ENCODE results near the gene ARVCF.

Gene ARVCF, protein sequence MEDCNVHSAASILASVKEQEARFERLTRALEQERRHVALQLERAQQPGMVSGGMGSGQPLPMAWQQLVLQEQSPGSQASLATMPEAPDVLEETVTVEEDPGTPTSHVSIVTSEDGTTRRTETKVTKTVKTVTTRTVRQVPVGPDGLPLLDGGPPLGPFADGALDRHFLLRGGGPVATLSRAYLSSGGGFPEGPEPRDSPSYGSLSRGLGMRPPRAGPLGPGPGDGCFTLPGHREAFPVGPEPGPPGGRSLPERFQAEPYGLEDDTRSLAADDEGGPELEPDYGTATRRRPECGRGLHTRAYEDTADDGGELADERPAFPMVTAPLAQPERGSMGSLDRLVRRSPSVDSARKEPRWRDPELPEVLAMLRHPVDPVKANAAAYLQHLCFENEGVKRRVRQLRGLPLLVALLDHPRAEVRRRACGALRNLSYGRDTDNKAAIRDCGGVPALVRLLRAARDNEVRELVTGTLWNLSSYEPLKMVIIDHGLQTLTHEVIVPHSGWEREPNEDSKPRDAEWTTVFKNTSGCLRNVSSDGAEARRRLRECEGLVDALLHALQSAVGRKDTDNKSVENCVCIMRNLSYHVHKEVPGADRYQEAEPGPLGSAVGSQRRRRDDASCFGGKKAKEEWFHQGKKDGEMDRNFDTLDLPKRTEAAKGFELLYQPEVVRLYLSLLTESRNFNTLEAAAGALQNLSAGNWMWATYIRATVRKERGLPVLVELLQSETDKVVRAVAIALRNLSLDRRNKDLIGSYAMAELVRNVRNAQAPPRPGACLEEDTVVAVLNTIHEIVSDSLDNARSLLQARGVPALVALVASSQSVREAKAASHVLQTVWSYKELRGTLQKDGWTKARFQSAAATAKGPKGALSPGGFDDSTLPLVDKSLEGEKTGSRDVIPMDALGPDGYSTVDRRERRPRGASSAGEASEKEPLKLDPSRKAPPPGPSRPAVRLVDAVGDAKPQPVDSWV

DNA sequence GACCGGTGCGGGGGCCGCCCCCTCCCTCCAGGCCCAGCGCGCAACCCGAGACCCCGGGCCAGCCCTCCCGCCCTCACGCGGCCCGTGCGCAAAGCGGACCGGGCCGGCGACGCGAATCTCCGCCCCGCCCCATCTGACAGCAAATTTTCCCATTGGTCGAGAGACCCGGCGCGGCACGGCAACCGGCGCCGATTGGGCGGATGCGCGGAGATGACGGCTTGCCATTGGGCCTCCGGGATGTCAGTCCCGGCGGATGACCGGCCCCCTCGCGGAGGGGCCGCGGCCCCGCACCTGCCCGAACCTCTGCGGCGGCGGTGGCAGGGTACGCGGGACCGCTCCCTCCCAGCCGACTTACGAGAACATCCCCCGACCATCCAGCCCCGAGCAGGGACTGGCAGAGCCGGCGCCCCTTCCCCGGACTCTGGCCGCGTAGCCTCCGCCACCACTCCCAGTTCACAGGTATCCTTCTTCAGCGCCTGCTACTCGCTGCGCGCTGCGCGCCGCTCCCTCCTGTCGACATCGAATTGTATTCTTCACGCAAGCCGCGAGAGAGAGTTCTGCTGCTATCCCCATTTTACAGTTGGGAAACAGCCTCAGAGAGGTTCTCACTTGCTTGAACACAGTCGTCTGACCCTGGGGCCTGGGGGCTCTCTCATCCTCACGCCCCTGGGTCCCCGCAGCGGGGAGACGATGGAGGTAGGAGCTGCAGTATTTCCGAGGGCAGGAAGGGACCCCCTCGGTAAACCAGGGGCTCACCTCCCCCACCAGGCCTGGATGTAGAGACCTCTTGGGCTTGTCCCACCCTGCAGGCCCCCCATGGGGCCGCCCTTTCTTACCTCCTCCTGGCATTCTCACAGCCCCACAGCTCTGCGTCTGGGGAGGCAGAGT lies at the start of gene ARVCF:
Gene ARVCF (minus strand): TSS at position 90 of the 888 bp plus-strand sequence. CDS start 26,029 bp downstream, outside the sequence.
- DNase-seq (ENCODE audit: low read depth, low spot score): peak; percentile 53

DNA sequence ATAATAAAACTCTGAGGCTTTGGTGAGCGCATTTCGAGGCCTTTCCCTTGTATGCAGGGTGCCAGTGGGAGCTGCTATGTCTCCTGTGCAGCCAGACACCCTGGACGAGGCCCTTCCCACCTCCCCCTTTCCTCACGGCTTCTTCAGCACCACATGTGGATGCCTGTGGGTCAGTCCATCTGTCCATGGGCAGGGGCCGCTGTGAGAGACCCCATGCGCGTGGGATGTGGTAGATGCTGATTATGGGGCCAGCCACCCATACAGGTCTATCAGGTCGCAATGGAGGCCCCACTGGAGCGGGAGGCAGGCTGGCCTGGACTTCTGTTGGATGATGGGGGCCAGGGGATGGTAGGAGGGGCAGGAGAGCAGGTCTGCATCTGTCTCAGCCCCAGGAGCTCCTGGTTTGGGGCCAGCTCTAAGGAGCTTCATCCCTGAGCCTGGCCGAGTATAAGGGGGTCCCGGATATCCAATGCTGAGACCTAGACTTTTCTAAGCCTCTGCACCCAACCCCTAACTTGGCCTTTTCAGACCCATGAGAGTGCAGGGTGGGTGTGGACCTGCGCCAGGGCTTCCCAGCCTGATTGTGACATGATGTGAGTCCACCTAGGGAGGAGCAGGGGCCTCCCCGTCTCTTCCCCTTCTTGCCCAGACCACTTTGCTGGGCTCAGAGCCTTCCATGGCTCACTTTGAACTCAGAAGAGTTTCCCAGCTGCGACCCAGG lies 49.4 kb upstream of the ARVCF start:
- DNase-seq (ENCODE audit: low read depth, low spot score): no peak

DNA sequence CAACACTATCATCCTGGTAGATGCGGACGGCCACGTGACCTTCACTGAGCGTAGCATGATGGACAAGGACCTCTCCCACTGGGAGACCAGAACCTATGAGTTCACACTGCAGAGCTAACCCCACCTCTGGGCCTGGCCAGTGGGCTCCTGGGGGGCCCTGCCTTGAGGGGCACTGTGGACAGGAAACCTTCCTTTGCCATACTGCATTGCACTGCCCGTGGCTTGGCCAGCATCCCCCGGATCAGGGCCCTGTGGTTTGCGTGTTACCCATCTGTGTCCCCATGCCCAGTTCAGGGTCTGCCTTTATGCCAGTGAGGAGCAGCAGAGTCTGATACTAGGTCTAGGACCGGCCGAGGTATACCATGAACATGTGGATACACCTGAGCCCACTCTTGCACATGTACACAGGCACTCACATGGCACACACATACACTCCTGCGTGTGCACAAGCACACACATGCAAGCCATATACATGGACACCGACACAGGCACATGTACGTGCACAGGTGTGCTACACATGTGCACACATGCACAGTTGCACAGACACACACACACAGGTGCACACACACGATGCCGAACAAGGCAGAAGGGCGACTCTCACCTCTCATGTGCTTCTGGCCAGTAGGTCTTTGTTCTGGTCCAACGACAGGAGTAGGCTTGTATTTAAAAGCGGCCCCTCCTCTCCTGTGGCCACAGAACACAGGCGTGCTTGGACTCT lies 48.1 kb upstream of the ARVCF start:
- DNase-seq (ENCODE audit: low read depth, low spot score): no peak

DNA sequence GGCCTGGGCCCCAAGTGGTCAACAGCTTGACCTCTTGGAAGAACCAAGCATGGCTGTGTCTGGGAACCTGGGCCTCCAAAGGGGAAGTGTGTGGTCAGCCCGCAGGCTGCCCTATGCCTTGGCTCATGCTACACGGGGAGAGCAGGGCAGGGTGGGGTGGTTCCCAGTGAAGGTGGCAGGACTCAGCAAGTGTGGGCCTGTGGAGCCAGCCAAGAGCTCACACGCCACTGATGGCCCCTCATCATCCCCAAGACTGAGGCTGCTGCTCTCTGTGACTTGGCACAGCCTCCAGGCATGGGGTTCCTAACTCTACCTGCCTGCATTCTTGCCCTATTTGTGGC lies 47.5 kb upstream of the ARVCF start:
- DNase-seq (ENCODE audit: low read depth, low spot score): no peak

DNA sequence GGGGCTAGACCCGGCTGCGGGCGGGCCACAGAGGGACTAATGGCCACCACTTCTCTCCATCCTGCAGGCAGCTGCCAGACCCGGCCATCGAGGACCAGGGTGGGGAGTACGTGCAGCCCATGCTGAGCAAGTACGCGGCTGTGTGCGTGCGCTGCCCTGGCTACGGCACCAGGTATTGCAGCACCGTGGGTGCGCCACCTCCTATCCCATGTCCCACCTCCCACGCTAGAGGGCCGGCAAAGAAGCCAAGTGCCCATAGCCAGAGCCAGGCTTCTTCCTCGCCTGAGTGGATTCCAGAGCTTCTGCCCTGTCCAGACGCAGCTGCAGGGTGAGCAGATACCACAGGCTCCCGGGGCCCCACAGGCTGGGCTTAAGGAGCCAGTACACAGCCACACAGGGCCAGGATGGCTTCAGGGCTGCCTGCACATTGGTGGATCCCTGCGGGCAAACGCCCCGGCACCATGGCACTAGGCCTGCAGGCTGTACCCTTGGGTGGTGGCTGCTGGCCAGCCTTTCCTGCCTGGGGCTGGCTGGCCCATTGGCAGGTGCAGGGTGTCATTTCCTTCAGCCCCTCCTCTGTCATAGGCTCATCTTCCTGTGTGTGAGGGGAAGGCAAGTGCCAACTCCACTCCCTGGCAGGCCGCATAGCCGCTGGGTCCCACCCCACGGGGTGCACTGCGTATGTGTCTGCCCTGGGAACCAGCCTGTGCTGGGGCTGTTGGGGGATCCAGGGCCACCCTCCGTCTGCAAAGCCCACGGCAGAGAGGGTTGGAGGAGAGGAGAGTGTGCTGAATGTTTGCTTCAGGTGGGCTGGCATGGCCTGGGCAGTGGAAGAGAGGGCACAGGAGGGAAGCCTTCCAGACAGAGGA lies 46.9 kb upstream of the ARVCF start:
- no peak for DNase-seq (ENCODE audit: low read depth, low spot score)

DNA sequence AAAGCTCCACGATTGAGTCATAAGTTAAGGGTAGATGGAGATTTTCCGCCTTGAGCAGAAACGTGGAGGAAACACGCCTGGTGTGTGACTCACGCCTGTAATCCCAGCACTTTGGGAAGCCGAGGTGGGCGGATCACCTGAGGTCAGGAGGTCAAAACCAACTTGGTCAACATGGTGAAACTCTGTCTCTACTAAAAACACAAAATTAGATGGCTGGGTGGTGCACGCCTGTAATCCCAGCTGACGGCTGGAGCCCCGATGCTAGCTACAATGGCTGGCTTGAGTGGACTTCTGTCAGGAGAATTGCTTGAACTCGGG lies 46.1 kb upstream of the ARVCF start:
- DNase-seq (ENCODE audit: low read depth, low spot score): no peak

DNA sequence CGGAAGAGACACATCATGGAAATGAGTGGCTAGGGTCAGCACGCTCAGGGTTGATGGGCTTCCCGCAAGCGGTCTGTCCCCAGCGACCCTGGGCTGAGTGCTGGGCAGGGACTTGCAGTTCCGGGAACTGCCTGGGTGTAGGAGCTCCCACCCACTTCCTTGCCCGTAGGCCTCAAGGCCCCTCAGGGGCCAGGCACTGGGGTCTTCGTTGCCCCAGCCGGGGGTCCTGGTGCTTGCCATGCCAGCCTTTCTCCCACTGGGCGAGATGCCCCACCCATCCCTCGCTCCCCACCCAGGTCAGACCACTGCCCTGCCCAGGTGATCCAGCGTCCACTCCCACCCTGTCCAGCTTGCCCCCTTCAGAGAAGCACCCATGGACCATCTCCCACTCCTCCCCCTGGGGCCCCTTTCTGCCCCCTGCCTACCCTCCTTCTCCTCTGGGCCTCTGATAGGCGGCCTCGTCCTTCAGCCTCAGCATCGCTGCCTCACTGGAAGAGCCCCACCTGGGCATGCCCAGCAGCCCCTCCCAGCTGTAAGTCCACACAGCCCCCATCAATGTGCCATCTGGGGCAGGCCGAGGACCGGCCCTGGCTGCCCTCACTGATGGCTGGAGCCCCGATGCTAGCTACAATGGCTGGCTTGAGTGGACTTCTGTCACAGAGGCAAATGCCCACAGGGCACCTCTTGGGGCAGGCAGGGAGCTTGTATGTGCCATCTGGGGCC lies 45.6 kb upstream of the ARVCF start:
- no peak for DNase-seq (ENCODE audit: low read depth, low spot score)

DNA sequence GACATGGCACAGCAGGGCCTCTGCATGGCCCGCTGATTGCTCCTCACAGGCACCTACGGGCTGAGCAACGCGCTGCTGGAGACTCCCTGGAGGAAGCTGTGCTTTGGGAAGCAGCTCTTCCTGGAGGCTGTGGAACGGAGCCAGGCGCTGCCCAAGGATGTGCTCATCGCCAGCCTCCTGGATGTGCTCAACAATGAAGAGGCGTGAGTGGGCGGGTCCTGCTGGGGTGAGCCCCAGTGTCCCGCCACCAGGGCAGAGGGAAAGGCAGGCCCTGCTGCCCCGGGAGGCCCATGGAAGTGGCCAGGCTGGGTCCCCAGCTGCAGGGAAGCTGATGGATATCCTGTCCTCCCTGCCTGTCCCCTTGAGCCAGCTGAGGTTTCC lies 44.8 kb upstream of the ARVCF start:
- no peak for DNase-seq (ENCODE audit: low read depth, low spot score)

DNA sequence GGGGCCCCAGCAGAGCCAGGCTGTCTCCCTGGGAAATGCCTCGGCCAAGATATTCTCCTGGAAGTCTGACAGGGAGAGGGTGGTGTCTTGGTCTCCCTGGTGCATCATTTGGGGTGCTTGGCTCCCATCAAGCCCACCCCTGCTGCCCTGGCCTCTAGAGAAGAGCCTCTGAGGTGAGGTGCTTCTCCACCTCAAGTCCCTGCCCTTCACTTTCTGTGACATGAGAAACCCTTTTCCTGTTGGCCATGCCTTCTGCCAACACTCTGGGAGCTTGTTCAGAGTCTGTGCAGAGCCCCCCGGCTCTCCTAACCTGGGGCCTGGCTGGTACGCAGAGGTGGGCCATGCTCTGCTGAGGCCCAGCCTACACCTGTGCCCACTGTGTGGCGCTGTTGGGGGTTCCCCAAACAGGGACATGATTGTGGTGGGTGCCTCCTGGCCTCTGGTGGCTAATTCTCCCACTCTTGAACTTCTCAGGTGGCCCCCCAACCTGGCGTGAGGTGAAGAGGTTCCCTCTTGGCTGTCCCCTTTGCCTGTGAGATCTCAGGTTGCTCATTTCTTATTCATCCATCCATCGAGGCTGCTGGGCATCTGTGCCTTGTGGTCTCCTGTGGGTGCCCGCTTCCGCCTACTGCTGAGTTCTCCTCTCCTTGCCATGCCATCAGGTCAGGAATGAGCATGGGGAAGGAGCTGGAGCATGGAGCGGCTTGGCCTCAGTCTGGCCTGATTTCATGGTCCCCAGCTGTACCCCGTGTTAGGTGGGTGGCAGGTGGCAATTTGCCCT lies 44.3 kb upstream of the ARVCF start:
- no peak for DNase-seq (ENCODE audit: low read depth, low spot score)

DNA sequence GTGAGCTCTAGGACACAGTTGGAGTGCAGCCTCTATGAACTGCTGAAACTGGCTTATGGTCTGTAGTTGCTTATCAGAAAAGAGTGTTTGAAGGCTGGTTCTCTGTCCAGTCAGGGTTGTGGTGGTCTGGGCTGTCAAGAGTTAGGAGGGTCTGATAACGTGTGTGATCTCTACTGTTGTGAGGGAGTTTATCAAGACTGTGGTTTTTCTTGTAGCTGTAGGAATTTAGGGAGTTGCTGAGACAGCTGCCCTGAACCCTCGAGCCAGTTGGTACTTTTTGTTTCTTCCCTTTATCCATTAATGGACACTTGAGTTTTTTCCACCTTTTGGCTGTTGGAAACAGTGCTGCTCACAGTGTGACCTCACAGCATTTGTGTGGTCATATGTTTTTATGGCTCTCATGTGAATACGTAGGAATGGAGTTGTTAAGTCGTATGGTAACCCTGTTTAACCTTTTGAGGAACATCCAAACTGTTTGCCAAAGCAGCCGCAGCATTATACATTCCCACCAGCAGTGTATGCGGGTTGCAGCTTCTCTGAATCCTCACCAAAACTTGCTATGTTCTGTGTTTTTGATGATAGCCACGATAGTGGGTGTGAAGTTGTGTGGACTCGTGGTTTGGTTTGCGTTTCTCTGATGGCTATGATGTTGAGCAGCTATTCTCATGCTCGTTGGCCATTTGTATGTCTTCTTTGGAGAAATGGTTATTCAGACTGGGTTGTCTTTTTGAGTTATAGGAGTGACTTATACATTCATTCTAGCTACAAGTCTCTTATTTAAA lies 42.6 kb upstream of the ARVCF start:
- DNase-seq (ENCODE audit: low read depth, low spot score): no peak

DNA sequence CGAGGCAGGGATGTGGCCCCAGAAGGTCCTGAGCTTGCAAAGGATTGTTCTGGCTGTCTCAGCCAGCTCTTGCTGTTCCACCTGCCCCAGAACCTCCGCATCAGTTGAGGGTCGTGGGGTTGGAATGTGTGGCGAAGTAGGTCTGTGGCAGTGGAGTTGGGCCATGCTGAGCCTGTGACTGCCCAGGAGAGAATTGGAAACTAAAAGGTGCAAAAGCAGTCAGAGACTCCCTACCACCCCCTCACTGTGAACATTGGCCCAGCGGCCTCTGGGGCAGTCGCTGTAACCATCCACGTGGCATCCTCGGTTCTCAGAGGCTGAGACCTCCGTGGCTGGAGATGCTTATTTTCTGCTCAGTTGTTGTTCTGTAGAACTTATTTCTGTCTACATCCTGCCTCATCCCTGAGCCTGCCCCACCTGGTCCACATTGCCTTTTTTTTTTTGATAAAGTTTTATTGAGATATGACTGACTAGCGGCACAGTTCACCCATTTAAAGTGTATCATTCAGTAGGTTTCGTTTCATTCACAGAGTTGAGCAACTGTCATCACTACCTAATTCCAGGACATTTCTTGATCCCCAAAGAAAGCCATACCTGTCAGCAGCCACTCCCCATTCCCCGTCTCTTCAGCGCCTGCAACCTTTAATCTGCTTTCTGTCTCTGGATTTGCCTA lies 41.1 kb upstream of the ARVCF start:
- DNase-seq (ENCODE audit: low read depth, low spot score): no peak

DNA sequence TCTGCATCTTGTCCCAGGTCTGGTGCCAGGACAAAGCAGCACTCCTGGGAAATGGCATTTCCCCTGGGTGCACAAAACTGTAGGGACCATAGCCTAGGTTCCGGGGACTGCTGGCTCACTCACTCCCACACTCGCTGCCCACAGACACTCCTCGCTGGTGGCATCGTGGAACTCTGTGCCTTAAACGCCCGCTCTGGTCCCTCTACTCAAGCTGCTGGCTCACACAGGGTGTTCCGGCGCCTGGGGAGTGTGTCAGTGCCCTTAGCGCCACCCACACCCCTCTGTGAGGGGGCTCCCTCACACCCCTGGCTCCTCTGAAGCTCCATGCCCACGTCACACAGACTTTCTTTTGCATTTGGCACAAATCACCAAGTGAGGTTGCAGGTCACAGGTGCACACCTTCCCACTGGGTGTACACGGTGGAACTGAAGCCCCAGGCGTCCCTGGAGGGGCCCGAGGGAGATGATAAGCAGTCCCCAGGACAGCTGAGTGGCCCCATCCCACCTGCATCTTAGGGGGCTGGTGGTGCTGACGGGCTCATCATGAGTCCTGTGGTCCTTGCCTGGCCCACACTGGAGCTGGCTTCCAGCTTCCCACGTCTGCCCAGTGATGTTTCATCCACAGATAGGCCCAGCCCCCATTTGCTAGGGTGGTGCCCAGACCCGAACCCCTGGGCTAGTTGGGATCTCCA lies 40.2 kb upstream of the ARVCF start:
- no peak for DNase-seq (ENCODE audit: low read depth, low spot score)

DNA sequence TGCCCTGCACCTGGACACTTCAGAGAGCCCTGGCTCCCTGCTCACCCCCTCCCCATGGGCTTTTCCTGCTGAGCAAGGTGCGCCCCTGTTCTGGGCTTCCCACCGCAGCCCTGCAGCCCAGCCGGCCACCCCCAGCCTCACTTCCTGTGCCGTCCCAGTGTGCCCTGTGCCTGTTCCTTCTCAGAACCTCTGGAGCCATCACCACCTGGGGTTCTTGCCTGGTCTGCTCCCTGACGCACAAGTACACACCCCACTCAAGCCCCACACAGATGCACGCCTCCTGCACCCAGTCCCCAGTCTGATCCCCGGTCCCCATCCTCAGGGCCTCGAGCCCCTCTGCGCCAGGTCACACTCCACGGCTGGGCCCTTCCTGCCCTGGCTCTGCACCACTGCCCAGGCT lies 39.5 kb upstream of the ARVCF start:
- no peak for DNase-seq (ENCODE audit: low read depth, low spot score)

DNA sequence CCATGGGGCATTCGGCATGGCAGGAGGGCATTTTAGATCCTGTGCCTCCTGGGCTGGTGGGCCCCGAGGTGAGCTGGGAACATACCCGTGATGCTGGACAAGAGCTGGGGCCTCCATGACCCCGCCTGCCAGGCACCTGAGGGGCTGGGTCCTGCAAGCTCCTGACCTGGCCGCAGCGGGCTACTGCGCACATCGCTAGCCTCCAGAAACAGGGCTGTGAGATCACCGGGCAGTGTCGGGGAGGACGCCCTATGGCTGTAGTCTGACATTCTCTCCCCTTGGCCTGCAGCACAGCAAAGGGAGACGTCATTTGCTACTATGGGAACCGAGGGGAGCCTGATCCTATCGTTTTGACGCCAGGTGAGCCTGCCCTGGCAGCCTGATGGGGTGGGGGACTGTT lies 39.0 kb upstream of the ARVCF start:
- no peak for DNase-seq (ENCODE audit: low read depth, low spot score)

DNA sequence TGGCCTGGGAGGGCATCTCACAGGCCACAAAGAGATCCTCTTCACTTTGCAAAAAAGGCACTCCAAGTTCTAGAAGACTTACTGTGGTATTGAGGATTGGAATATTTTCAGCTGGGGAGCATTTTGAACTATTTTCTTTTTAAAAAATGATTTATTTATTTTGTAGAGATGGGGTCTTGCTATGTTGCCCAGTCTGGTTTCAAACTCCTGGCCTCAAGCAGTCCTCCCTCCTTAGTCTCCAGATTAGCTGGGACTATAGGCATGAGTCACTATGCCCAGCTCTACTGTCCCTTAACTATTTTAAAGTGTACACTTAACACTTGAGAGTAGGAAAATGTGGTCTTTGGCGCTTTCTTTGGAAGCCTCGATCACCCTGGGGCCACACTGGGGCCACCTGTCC lies 38.5 kb upstream of the ARVCF start:
- no peak for DNase-seq (ENCODE audit: low read depth, low spot score)

DNA sequence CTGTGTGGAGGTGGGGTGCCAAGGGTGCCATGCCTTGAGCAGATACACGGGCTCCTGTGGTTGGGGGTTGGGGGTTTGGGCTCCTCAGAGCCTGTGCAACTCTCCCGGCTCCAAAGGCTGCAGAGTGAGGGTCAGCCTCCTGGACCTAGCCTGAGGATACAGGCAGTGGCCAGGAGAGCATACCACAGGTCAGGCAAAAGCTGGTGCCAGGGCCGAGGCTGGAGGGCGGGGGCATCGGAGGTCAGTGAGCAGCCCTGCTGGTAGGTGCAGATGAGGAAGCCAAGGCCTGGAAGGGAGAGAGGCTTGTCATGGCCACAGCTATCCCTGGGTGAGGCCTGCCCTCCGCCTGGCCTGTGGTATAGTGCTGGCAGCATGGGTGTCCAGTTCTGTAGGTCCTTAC lies 37.9 kb upstream of the ARVCF start:
- no peak for DNase-seq (ENCODE audit: low read depth, low spot score)
